ENCODE measurements around the gene DYSF.

- no peak for TF ChIP-seq POLR2A (IDR thresholded peaks at IDR 0.05)
- TF ChIP-seq CTCF (IDR thresholded peaks at IDR 0.05) = no peak
Measured at GRCh38 chr2:71453404-71454220, at the start of gene DYSF.
